Hepatocyte (in vitro differentiated cells): ENCODE results near the gene KCNJ15. TPM values are rescaled to one million over a fixed set of nuclear protein-coding genes. Genes with fewer than 3 reads are reported as not detected.

Experiments used
- DNase-seq: peaks from one replicate; pipeline ENCODE4 v3.0.0-alpha.2; 2016; ENCODE audit warnings: low spot score
- H2AFZ ChIP-seq: fragments of 200-600 bp; sonication (generic); 2 replicates; pipeline ENCODE4 v1.6.0; 2016; ENCODE audit warnings: antibody characterized with exemption, mild to moderate bottlenecking
- H3K27ac ChIP-seq: fragments of 200-600 bp; sonication (generic); 2 replicates; pipeline ENCODE4 v1.5.1; 2016; ENCODE audit warnings: mild to moderate bottlenecking
- H3K27me3 ChIP-seq: fragments of 200-600 bp; sonication (generic); 2 replicates; pipeline ENCODE4 v1.6.1; 2016
- H3K36me3 ChIP-seq: fragments of 200-600 bp; sonication (generic); replicated peaks from 2 replicates; pipeline ENCODE4 v1.5.1; 2016; ENCODE audit warnings: low read depth; ENCODE audit not compliant: insufficient read depth
- H3K4me1 ChIP-seq: fragments of 200-600 bp; sonication (generic); 2 replicates; pipeline ENCODE4 v1.5.1; 2016; ENCODE audit warnings: mild to moderate bottlenecking, moderate library complexity; ENCODE audit not compliant: insufficient read depth
- H3K4me2 ChIP-seq: fragments of 200-600 bp; sonication (generic); 2 replicates; pipeline ENCODE4 v1.6.0; 2016
- H3K4me3 ChIP-seq: fragments of 200-600 bp; sonication (generic); 2 replicates; pipeline ENCODE4 v1.5.1; 2016; ENCODE audit warnings: mild to moderate bottlenecking
- H3K79me2 ChIP-seq: fragments of 200-600 bp; sonication (generic); 2 replicates; pipeline ENCODE4 v1.6.0; 2017; ENCODE audit warnings: mild to moderate bottlenecking
- H3K9me2 ChIP-seq: fragments of 200-600 bp; sonication (generic); replicated peaks from 2 replicates; pipeline ENCODE4 v1.6.0; 2017; ENCODE audit warnings: mild to moderate bottlenecking; ENCODE audit not compliant: insufficient read depth
- H3K9me3 ChIP-seq: fragments of 200-600 bp; sonication (generic); 2 replicates; pipeline ENCODE4 v1.5.1; 2016; ENCODE audit warnings: low read depth, mild to moderate bottlenecking
- H4K20me1 ChIP-seq: fragments of 200-600 bp; sonication (generic); 2 replicates; pipeline ENCODE4 v1.6.0; 2016; ENCODE audit warnings: mild to moderate bottlenecking; ENCODE audit not compliant: insufficient read depth, poor library complexity, severe bottlenecking
- EZH2 ChIP-seq: fragments of 200-600 bp; sonication (generic); IDR thresholded peaks from 2 replicates; pipeline ENCODE4 v1.6.1; 2016; ENCODE audit warnings: antibody characterized with exemption, mild to moderate bottlenecking, borderline replicate concordance
- EZH2phosphoT487 ChIP-seq: fragments of 200-600 bp; sonication (generic); IDR thresholded peaks from one replicate; pipeline ENCODE4 v1.6.1; 2018; ENCODE audit warnings: antibody characterized with exemption, mild to moderate bottlenecking, low read depth, moderate library complexity; ENCODE audit not compliant: unreplicated experiment, severe bottlenecking
- WGBS: methylation state at CpG from one replicate; pipeline ENCODE4 v1.1.6; 2016; ENCODE audit warnings: low lambda C conversion rate; ENCODE audit errors: missing lambda C conversion rate; 5-methylcytosine and 5-hydroxymethylcytosine counted together
- polyA plus RNA-seq: library from polyadenylated mRNA; unstranded; fragments of >200 nt; fragmentation: Nextera tagmentation; extraction: Ambion mirVana; gene quantifications from 2 replicates; pipeline ENCODE4 v1.2.1, GENCODE V29; 2016
- total RNA-seq: library from RNA; depleted of rRNA; stranded (reverse); fragments of >200 nt; gene quantifications from 2 replicates; pipeline ENCODE4 v1.2.3, GENCODE V29; 2014
- TF ChIP-seq, protein P1 (sequence below): fragments of 200-600 bp; sonication (generic); IDR thresholded peaks from 2 replicates; pipeline ENCODE4 v1.5.1; 2016; ENCODE audit warnings: antibody characterized with exemption, mild to moderate bottlenecking; ENCODE audit not compliant: poor library complexity

Gene KCNJ15
- total and polyA plus RNA-seq, 2 experiments from 2014 or later = 0.43 to 0.88 TPM

GRCh38 chr21:38294609-38295008, 37.8 kb downstream of the KCNJ15 start:
- Histone ChIP-seq H2AFZ (no peak overlapping the region), H3K4me2 (no peak overlapping the region), H3K9me2 (no peaks in the 10 kb centered on the region), H3K4me1 (peaks cover 11% of the 10 kb centered on the region), H3K36me3 (no peaks in the 10 kb centered on the region), H3K27ac (no peak overlapping the region), H3K79me2 (no peaks in the 10 kb centered on the region), H4K20me1 (no peaks in the 10 kb centered on the region), H3K9me3 (no peaks in the 10 kb centered on the region), H3K27me3 (no peaks in the 10 kb centered on the region), H3K4me3 (no peak overlapping the region)
- TF ChIP-seq EZH2phosphoT487 (no peak), EZH2 (no peak)
- TF ChIP-seq, protein P1, sequence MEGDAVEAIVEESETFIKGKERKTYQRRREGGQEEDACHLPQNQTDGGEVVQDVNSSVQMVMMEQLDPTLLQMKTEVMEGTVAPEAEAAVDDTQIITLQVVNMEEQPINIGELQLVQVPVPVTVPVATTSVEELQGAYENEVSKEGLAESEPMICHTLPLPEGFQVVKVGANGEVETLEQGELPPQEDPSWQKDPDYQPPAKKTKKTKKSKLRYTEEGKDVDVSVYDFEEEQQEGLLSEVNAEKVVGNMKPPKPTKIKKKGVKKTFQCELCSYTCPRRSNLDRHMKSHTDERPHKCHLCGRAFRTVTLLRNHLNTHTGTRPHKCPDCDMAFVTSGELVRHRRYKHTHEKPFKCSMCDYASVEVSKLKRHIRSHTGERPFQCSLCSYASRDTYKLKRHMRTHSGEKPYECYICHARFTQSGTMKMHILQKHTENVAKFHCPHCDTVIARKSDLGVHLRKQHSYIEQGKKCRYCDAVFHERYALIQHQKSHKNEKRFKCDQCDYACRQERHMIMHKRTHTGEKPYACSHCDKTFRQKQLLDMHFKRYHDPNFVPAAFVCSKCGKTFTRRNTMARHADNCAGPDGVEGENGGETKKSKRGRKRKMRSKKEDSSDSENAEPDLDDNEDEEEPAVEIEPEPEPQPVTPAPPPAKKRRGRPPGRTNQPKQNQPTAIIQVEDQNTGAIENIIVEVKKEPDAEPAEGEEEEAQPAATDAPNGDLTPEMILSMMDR = no peak
- no peak for DNase-seq
- WGBS = 95% methylated on average over 2 of the region's 2 CpGs

DNA sequence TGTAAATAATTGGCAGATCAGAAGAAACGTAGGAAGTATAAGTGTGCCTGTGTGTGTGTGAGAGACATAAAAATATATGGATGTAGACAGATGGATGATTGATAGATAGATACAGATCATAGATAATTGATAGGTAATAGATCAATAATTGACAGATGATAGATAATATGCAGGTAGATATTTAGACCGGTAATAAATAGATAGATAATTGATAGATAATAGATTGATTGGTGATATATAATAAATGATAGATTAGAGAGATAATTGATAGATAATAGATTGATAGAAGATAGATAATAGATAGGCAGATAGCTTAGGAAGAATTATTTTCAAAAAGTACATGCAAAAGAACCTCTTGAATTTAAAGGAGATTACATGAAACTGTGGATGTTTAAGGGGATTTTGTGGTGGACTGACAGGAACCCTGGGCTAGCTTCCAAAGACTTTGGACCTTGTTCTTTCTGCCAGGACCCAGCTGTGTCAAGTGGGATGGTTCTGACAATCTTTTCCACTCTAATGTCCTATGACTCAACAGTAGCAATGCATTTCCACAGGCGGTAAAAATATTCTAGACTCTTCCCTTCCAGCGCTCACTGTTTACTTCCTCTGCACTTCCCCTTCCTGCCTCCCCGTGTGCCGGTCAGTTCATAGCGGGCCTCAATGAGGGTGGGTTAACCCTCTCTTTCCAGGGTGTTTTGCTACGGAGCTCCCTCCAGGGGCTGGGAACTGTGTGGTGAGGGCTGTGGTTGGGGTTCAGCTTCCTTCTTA, 39.4 kb downstream of the KCNJ15 start:
- H3K27ac ChIP-seq = no peak overlapping the region
- H3K4me2 ChIP-seq = peak overlapping the region; percentile 41

DNA sequence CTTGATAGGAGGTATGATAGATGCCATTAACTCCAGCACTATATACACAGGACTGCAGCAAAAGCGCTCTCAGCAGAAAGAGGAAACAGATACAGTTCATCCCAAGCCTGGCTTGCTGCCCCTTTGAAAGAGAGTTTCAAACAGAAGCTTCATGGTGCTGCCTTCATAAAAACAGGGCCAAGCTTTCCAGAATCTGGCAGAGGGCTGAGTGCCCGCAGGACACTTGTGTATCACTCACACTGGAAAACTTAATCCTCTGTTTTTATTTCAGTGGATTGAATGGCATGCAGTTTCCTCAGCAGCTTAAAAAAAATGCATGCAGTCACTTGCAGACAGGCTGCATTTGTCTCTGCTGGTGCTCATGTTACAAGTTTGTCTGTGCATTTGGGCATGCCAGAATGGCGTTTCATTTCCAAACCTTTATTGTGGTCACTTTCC, 40.4 kb downstream of the KCNJ15 start:
- Histone ChIP-seq H3K9me3 (no peaks in the 10 kb centered on the region), H3K9me2 (no peaks in the 10 kb centered on the region), H3K27ac (peak overlapping the region; percentile 2), H3K4me1 (peaks cover 24% of the 10 kb centered on the region), H3K79me2 (no peaks in the 10 kb centered on the region), H3K4me3 (no peak overlapping the region), H2AFZ (no peak overlapping the region), H4K20me1 (no peaks in the 10 kb centered on the region), H3K27me3 (no peaks in the 10 kb centered on the region), H3K4me2 (peak overlapping the region; percentile 41), H3K36me3 (no peaks in the 10 kb centered on the region)
- no peak for TF ChIP-seq EZH2
- peak; percentile 43 for DNase-seq
- 39% methylated on average over 3 of the region's 3 CpGs for WGBS

More for the DNA sequence above, 39.4 kb downstream of the KCNJ15 start:
- no peaks in the 10 kb centered on the region for H3K27me3 ChIP-seq
- H3K4me1 ChIP-seq = peaks cover 20% of the 10 kb centered on the region
- no peak overlapping the region for H3K4me3 ChIP-seq
- TF ChIP-seq EZH2 (no peak), EZH2phosphoT487 (no peak)
- TF ChIP-seq, protein P1 = no peak
- no peaks in the 10 kb centered on the region for H3K9me2 ChIP-seq
- WGBS = 55% methylated on average over 8 of the region's 8 CpGs
- H3K9me3 ChIP-seq = no peaks in the 10 kb centered on the region
- H3K36me3 ChIP-seq = no peaks in the 10 kb centered on the region
- DNase-seq = no peak
- H3K79me2 ChIP-seq = no peaks in the 10 kb centered on the region
- H2AFZ ChIP-seq = no peak overlapping the region
- no peaks in the 10 kb centered on the region for H4K20me1 ChIP-seq

GRCh38 chr21:38297871-38298270, 41.1 kb downstream of the KCNJ15 start:
- Histone ChIP-seq H3K4me2 (no peak overlapping the region), H3K79me2 (no peaks in the 10 kb centered on the region), H3K4me3 (no peak overlapping the region), H3K36me3 (no peaks in the 10 kb centered on the region), H2AFZ (no peak overlapping the region), H3K9me3 (no peaks in the 10 kb centered on the region), H3K4me1 (peaks cover 24% of the 10 kb centered on the region), H3K9me2 (no peaks in the 10 kb centered on the region), H3K27ac (peak overlapping the region; percentile 10), H3K27me3 (no peaks in the 10 kb centered on the region), H4K20me1 (no peaks in the 10 kb centered on the region)
- TF ChIP-seq, protein P1 = no peak
- no peak for TF ChIP-seq EZH2phosphoT487
- TF ChIP-seq EZH2 = no peak
- no peak for DNase-seq
- 54% methylated on average over 3 of the region's 3 CpGs for WGBS
